HG02870 (cell line): ENCODE data around the gene ABCB8.

ENCODE experiments used
- ATAC-seq: cut with Tn5 transposase; IDR thresholded peaks from one replicate; pipeline ENCODE4 v1.9.1; 2021; ENCODE audit warnings: mild to moderate bottlenecking, moderate library complexity; ENCODE audit not compliant: unreplicated experiment

ABCB8 gene

DNA sequence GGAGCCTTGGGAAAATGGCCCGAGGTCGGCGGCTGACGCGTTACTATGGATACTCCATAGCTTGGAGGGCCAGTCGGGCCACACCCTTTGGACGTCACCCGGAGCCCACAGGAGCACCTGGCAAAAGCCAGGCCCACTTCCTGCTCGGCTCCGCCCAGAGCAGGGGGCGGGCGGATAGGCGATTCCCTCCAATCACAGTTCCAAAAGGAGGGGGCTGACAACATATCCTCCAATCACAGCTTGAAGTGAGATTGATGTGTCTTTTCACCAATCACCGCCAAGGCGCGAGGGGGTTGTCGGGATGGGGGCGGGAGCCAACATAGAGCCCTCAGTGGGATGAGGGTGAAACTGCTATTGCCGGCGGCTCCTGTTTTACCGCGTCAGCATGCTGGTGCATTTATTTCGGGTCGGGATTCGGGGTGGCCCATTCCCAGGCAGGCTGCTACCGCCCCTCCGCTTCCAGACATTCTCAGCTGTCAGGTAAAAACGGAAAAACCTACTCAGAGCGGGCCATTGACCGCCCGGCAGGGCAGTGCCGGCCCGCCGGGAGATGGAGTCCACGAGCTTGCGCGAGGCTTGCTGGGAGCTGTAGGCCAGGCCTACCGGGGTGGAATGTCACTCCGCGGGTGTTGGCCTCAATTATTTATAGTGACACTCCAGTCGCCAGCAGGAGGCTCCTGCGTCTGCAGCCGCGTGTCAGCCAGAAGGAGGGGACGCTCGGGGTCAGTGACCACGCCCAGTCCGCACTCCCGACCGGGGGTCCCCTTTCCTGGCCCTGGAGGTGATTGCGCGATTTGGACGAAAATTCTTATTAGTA, at the start of gene ABCB8:
Gene ABCB8, plus strand, starts transcription at position 320 of the 817 bp plus-strand sequence. Its CDS starts 66 bp downstream, at position 386.
- ATAC-seq: peak; percentile 93

DNA sequence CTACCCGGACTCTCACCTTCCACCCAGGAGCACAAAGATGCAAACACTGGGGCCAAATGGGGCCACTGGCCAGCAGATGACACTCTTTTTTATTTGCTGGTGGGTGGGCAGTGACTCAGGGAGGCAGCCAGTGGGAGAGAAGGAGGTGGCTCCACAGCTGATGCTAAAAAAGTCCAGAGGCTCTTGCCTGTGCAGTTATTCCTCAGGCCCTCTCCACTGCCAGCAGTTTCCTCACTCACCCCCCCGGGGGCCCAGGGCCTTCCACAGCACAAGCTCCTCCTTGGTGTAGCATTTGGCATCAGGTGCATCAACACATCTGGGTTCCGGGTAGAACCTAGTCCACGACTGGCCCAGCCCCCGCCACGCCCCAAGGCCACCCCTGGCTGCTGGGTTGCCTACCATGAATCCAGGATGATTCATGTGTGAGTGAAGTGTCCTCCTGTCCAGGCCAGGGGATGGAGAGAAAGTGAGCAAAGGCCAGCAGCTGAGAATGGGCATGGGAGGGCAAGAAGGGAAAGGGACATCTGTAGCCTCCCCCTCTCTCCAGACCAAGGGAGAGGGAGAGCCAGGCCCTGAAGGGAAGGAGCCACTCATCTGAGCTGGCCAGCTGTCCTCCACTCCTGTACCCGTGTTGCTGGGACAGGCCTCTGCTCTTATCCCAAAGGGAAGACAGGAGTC, 48.4 kb upstream of the ABCB8 start:
- no peak for ATAC-seq

DNA sequence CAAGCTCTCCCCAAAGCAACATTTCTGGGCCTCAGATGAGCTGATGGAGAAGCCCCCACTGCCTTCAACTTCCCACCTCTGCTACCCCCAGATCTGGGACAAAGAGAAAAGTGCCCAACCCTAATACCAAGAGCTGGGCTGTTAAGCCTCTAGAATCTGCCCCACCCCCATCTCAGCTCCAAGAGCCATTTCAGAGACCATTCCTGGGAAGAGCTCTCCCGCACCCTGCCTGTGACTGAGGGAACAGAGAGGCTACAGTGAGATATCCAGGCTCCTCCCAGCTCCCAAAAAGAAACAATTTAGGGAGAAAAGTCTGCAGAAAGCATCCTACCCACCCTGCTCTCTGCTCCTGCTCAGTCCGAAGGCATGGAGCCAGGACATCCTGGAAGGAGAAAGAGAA, 47.6 kb upstream of the ABCB8 start:
- ATAC-seq: no peak

GRCh38 chr7:150981644-150982043, 46.6 kb upstream of the ABCB8 start:
- no peak for ATAC-seq

DNA sequence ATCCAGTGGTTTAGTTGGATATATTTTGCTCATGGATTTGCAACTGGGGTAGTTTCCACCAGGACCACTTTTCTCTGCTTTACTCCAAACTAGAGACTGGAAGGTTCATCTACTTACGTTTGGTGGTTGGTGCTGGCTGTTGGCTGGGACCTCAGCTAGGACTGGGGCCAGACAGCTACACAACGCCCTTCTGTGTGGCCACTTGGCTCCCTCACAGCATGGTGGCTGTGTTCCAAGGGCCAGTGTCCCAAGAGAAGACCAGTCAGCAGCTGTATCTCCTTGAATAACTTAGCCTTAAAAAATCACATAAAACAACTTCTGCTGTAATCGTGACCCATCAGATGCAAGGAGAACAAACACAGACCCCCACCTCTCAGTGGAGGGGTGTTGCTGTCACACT, 45.9 kb upstream of the ABCB8 start:
- ATAC-seq: no peak

GRCh38 chr7:150983893-150984368, 44.3 kb upstream of the ABCB8 start:
- no peak for ATAC-seq

DNA sequence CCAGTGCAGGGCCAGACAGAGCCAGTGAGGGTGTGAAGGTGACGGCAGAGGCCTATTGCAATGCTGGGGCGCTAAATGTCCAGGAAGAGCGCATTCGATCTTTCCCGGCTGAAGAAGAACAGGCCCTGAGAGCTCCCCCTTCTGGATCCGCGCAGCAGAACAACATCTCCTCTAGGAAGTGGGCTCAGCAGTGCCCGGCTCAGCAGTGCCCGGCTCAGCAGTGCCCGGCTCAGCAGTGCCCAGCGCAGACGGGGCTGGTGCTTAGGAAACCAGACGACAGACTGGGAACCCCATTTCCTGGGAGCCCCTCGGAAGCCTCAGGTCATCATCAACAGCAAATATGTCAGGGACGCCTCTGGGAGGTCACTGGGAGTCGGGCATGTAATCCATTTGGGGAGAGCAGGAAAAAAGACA, 42.1 kb upstream of the ABCB8 start:
- no peak for ATAC-seq

GRCh38 chr7:150986556-150986955, 41.7 kb upstream of the ABCB8 start:
- no peak for ATAC-seq

GRCh38 chr7:150988230-150989226, 39.7 kb upstream of the ABCB8 start:
- no peak for ATAC-seq

- no peak for ATAC-seq
These were observed 38.8 kb upstream of the ABCB8 start for GRCh38 chr7:150989456-150989855.

- ATAC-seq: no peak
These were observed 37.6 kb upstream of the ABCB8 start, which contains the start of gene NOS3 for GRCh38 chr7:150990416-150991186. NOS3 (plus strand) TSS chr7:150991017; CDS start chr7:150993804, 2,787 bp downstream.

DNA sequence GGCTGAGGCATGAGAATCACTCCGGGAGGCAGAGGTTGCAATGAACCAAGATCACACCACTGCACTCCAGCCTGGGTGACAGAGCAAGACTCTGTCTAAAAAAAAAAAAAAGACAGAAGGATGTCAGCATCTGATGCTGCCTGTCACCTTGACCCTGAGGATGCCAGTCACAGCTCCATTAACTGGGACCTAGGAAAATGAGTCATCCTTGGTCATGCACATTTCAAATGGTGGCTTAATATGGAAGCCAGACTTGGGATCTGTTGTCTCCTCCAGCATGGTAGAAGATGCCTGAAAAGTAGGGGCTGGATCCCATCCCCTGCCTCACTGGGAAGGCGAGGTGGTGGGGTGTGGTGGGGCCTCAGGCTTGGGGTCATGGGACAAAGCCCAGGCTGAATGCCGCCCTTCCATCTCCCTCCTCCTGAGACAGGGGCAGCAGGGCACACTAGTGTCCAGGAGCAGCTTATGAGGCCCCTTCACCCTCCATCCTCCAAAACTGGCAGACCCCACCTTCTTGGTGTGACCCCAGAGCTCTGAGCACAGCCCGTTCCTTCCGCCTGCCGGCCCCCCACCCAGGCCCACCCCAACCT, 36.1 kb upstream of the ABCB8 start:
- ATAC-seq: no peak

DNA sequence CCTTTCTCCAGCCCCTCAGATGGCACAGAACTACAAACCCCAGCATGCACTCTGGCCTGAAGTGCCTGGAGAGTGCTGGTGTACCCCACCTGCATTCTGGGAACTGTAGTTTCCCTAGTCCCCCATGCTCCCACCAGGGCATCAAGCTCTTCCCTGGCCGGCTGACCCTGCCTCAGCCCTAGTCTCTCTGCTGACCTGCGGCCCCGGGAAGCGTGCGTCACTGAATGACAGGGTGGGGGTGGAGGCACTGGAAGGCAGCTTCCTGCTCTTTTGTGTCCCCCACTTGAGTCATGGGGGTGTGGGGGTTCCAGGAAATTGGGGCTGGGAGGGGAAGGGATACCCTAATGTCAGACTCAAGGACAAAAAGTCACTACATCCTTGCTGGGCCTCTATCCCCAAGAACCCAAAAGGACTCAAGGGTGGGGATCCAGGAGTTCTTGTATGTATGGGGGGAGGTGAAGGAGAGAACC, 35.4 kb upstream of the ABCB8 start:
- ATAC-seq: peak; percentile 50

DNA sequence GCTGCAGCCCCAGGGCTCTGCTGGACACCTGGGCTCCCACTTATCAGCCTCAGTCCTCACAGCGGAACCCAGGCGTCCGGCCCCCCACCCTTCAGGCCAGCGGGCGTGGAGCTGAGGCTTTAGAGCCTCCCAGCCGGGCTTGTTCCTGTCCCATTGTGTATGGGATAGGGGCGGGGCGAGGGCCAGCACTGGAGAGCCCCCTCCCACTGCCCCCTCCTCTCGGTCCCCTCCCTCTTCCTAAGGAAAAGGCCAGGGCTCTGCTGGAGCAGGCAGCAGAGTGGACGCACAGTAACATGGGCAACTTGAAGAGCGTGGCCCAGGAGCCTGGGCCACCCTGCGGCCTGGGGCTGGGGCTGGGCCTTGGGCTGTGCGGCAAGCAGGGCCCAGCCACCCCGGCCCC, 34.7 kb upstream of the ABCB8 start:
- ATAC-seq: no peak

DNA sequence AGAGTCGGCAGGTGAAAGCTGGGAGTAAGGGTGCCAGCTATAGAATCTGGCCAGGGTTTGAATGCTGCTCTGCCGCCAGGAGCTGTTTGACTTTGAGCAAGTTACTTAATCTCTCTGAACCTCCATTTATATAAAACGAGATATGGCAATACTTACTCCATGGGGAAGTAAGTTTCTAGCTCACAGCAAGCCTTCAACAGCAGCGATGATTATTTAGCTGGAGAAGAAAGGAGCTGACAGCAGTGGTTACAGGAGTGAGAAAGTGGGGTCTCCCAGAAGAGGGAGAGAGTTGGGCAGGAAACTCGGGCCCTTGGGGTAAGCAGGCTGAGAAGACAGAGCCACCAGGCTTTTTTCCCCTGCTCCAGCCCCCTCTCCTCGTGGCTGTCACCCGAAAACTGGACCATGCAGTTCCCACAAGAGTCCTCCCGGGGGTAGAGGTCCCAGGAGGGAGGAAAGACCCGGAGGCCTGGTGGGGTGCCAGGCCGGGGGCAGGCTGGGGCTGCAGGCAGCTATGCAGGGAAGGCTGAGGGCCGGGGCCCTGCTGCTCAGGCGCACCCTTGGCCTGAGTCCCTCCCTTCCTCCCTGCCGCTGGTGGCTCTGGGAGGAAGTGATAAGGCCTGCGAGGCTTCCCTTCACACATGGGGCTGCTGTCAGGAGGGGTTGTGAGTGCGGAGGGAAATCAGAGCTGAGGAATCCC, 34.0 kb upstream of the ABCB8 start:
- ATAC-seq: no peak

GRCh38 chr7:150994838-150995510, 33.3 kb upstream of the ABCB8 start:
- no peak for ATAC-seq

DNA sequence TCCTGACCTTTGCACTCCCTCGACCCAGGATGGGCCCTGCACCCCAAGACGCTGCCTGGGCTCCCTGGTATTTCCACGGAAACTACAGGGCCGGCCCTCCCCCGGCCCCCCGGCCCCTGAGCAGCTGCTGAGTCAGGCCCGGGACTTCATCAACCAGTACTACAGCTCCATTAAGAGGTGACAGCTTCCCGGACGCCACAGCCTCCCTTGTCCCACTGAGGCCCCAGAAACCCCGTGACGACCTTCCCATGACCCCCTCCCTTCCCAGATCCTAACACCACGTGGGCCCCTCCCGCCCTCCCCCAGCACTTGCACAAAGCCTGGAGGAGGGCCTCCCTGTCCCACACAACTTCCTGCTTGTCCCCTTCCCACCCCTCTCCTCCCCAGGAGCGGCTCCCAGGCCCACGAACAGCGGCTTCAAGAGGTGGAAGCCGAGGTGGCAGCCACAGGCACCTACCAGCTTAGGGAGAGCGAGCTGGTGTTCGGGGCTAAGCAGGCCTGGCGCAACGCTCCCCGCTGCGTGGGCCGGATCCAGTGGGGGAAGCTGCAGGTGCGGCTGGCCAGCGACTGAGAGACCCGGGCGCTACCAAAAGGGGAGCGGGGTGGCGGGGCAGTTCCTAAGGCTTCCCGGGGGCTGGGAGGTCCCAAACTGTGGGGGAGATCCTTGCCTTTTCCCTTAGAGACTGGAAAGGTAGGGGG, 31.7 kb upstream of the ABCB8 start:
- ATAC-seq: no peak

DNA sequence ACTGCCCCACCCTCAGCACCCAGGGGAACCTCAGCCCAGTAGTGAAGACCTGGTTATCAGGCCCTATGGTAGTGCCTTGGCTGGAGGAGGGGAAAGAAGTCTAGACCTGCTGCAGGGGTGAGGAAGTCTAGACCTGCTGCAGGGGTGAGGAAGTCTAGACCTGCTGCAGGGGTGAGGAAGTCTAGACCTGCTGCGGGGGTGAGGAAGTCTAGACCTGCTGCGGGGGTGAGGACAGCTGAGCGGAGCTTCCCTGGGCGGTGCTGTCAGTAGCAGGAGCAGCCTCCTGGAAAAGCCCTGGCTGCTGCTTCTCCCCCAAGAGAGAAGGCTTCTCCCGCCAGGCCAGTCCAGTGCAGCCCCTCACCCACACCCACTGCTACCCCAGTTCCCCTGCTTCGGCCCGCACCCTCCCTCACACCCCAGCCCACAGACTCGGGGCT, 31.2 kb upstream of the ABCB8 start:
- ATAC-seq: no peak
